Left ventricle myocardium inferior (tissue), 1 donor: Measurements from ENCODE around the gene ARL5A. TPM values are rescaled to one million over a fixed set of nuclear protein-coding genes. Genes with fewer than 3 reads are reported as not detected.

ENCODE experiments used
- DNase-seq: peaks from one replicate; pipeline ENCODE4 v3.0.0-alpha.2; 2020
- H3K27ac ChIP-seq: fragments of 200-600 bp; replicated peaks from 2 replicates; pipeline ENCODE4 v1.8.0; 2021
- H3K27me3 ChIP-seq: fragments of 200-600 bp; 2 replicates; pipeline ENCODE4 v1.8.0; 2021; ENCODE audit warnings: low read depth
- H3K36me3 ChIP-seq: fragments of 200-600 bp; 2 replicates; pipeline ENCODE4 v1.8.0; 2021
- H3K4me1 ChIP-seq: fragments of 200-600 bp; 2 replicates; pipeline ENCODE4 v1.8.0; 2021
- H3K4me3 ChIP-seq: fragments of 200-600 bp; 2 replicates; pipeline ENCODE4 v1.8.0; 2021; ENCODE audit warnings: mild to moderate bottlenecking, moderate library complexity
- H3K9me3 ChIP-seq: fragments of 200-600 bp; replicated peaks from 2 replicates; pipeline ENCODE4 v1.8.0; 2021
- CTCF ChIP-seq: fragments of 200-600 bp; IDR thresholded peaks from 2 replicates; pipeline ENCODE4 v1.8.0; 2021; ENCODE audit warnings: antibody characterized with exemption, mild to moderate bottlenecking, borderline replicate concordance
- intact Hi-C: fragments of 100-400 bp; cut with micrococcal nuclease; formaldehyde crosslinking; loops from one replicate; pipeline ENCODE4 v1.11.0; 2022
- total RNA-seq: library from RNA; stranded (reverse); fragmentation: NEBNext Ultra II Directional; extraction: Animal tissue kit (Norgen Biotek cat#: 25700); gene quantifications from one replicate; pipeline ENCODE4 v1.2.1, GENCODE V29; 2021
- donor health status: DM: no; HTN: yes; CAD: no; lungs with severe emphysema.

ARL5A gene
- total RNA-seq, 1 donor from 2014 or later, result 53.9 TPM

- H3K27me3 ChIP-seq, result no peaks in the 10 kb centered on the region
- peaks cover 30% of the 10 kb centered on the region for H3K36me3 ChIP-seq
- H3K27ac ChIP-seq, result no peak overlapping the region
- no peak for TF ChIP-seq CTCF
- intact Hi-C loops, result no loop called here
- no peak overlapping the region for H3K4me3 ChIP-seq
- no peak for DNase-seq
- peaks cover 28% of the 10 kb centered on the region for H3K4me1 ChIP-seq
- peaks cover 6% of the 10 kb centered on the region for H3K9me3 ChIP-seq
Measured at GRCh38 chr2:151815821-151816489, 12.3 kb downstream of the ARL5A start.

GRCh38 chr2:151810489-151810888, 17.7 kb downstream of the ARL5A start:
- no peaks in the 10 kb centered on the region for H3K27me3 ChIP-seq
- intact Hi-C loops, result no loop called here
- peaks cover 6% of the 10 kb centered on the region for H3K9me3 ChIP-seq
- no peak for DNase-seq
- TF ChIP-seq CTCF, result no peak
- no peak overlapping the region for H3K27ac ChIP-seq
- no peak overlapping the region for H3K4me3 ChIP-seq
- H3K4me1 ChIP-seq, result peaks cover 20% of the 10 kb centered on the region
- H3K36me3 ChIP-seq, result peaks cover 51% of the 10 kb centered on the region

- H3K4me3 ChIP-seq, result no peak overlapping the region
- H3K9me3 ChIP-seq, result peaks cover 6% of the 10 kb centered on the region
- intact Hi-C loops, result no loop called here
- no peak overlapping the region for H3K27ac ChIP-seq
- TF ChIP-seq CTCF, result no peak
- peaks cover 62% of the 10 kb centered on the region for H3K36me3 ChIP-seq
- peaks cover 20% of the 10 kb centered on the region for H3K4me1 ChIP-seq
- no peak for DNase-seq
- no peaks in the 10 kb centered on the region for H3K27me3 ChIP-seq
Measured at GRCh38 chr2:151809073-151809383, 19.2 kb downstream of the ARL5A start.

GRCh38 chr2:151808258-151809072, 19.8 kb downstream of the ARL5A start:
- peaks cover 6% of the 10 kb centered on the region for H3K9me3 ChIP-seq
- TF ChIP-seq CTCF, result peak; percentile 66
- H3K4me1 ChIP-seq, result peaks cover 20% of the 10 kb centered on the region
- DNase-seq, result no peak
- H3K36me3 ChIP-seq, result peaks cover 61% of the 10 kb centered on the region
- H3K4me3 ChIP-seq, result no peak overlapping the region
- H3K27ac ChIP-seq, result no peak overlapping the region
- H3K27me3 ChIP-seq, result no peaks in the 10 kb centered on the region
- intact Hi-C loops, result no loop called here

- Histone ChIP-seq H3K27ac (no peak overlapping the region), H3K27me3 (no peaks in the 10 kb centered on the region), H3K4me1 (peaks cover 20% of the 10 kb centered on the region), H3K36me3 (peaks cover 59% of the 10 kb centered on the region), H3K4me3 (no peak overlapping the region), H3K9me3 (no peaks in the 10 kb centered on the region)
- TF ChIP-seq CTCF, result no peak
- intact Hi-C loops, result no loop called here
- DNase-seq, result no peak
Measured at GRCh38 chr2:151805961-151806360, 22.3 kb downstream of the ARL5A start.
